IPS-NIHi7 (cell line): ENCODE results near the gene RASSF4.

Source experiments
- DNase-seq: peaks from one replicate; pipeline ENCODE4 v3.0.0; 2012; ENCODE audit warnings: mixed read lengths; ENCODE audit errors: extremely low spot score

Gene RASSF4

GRCh38 chr10:44976352-44977198 lies 17.0 kb downstream of the RASSF4 start:
- no peak for DNase-seq

GRCh38 chr10:44977287-44978212 lies 17.9 kb downstream of the RASSF4 start:
- no peak for DNase-seq

DNA sequence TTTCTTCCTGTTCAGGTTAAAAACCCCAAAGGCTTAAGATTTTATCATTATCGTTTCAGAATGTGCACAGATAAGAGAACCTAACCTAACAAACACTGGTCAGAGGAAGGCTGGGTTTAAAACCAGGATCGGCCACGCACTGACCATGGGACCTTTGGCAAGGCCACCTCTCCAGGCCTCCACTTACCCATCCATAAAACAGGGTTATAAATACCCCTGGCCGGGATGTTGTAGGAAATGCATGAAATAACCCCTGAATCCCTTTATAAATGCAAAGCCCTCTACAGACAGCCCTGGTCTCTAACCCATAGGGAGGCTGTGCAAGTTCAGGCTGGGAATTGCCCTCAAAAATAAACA lies 18.6 kb downstream of the RASSF4 start:
- DNase-seq: no peak

DNA sequence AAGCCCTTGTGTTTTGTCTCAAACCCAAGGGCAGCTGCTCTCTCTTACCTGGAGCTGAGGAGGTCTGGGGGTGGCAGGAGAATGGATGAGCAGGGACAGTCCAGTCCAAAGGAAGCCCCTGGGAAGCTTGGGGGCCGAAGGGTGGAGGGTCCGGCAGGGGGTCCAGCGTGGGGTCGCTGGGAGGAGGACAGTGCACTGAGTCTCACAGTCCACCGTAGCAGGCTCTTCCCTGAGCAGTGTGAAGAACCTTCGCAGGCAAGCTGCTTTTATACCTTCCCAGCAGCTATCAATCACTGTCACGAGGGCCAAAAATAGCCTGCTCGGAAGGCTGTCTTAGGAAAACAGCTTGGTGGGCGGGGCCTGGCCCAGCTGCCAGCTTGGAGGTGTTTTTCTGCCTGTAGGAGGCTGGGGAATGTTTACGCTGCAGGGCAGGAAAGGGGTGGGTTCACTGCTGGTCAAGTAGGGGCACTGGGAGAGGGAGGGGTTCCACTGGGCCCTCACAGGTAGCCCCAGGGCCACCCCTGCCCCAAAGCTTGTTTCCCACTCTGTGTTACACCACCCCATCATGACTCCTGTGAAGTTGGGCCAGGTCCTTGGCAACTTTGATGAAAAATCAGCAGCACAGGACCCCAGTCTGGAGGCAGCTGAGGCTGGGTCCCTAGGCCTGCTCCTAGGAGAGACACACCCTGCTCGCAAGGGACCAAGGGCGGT lies 19.1 kb downstream of the RASSF4 start, which contains the start of gene DEPP1:
Gene DEPP1 (minus strand): TSS at position 240 of the 711 bp plus-strand sequence. CDS start 779 bp downstream, outside the sequence.
- DNase-seq: peak; percentile 83

GRCh38 chr10:44979281-44980191 lies 19.9 kb downstream of the RASSF4 start:
- no peak for DNase-seq

- DNase-seq: no peak
These were observed 20.9 kb downstream of the RASSF4 start for GRCh38 chr10:44980309-44981171.

DNA sequence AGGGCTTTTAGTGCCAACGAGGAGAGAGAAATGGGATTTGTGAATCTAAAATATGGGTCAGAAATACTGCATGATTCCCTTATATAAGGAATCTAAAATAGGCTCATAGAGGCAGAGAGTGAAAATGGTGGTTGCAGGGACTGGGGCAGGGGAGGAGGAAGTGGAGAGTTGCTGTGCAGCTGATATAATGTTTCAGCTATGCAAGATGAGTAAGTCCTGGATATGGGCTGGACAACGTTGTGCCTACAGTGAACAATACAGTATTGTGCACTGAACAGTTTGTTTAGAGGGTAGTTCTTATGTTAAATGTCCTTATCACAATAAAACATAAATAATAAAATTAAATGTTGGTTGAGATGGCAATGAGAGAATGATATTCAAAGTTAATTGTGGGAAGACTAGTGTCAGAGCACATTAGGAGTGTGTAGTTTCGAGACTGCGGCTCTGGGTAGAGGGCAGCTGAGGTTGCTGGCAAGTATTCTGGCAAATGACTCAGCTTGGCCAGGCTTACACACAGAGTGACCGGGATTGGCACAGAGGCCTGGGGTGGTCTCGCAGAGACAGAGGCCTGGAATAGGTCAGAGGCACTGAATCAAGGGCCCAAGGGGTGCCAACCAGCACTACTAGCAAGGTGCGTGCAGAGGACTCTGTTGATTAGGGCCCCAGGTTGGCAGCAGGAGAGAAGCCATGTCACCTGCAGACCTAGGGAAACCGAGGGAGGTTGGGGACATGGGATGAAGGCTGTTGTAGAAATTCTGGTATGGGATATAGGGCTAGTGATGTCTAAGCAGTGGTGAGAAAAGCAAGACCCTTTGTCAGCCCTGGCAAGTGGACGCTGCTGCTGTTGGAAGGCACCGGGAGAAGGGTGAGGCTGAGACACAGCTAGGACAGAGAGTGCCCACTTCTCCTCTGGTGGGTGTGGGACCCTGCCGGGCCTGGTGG lies 21.8 kb downstream of the RASSF4 start:
- DNase-seq: no peak

- no peak for DNase-seq
These were observed 22.5 kb downstream of the RASSF4 start for GRCh38 chr10:44982114-44982460.

GRCh38 chr10:44982496-44982895 lies 22.9 kb downstream of the RASSF4 start:
- no peak for DNase-seq

DNA sequence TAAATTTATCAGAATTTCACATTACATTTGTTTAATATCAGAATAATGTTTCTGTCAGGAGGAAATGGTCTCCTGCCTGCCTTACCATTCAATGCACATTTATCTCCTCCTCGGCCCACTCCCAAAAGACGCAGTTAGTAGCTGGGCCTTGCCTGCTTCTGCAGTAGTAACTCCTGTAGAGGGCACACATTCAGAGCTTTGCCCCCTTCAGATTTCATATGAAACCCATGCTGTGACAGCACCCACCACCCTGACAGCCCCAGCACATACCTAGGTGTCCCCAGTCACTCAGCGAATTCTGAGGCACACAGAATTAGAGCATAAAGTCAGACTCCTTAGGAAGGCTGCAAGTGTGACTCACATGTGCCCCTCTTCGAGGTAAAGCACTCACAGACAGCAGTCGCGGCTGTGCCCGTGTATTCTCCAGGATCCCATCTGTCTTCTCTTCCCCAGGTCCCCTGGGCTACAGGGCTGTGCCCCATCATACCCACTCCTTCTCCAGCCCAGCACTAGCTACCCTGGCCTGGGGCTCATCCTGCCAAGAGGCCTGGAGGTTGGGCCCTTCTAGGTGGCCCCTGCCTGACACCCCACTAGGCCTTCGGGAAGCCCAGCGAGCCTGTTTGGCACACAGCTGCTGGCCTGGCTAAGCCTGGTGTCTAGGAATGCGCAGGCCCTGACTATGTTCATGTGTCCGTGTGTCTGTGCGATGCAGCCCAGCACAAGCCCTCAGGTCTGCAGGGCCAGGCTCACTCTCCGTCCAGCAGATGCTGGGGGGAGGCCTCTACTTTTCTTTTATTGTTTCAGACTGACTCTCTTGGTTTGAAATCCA lies 23.7 kb downstream of the RASSF4 start:
- DNase-seq: no peak

DNA sequence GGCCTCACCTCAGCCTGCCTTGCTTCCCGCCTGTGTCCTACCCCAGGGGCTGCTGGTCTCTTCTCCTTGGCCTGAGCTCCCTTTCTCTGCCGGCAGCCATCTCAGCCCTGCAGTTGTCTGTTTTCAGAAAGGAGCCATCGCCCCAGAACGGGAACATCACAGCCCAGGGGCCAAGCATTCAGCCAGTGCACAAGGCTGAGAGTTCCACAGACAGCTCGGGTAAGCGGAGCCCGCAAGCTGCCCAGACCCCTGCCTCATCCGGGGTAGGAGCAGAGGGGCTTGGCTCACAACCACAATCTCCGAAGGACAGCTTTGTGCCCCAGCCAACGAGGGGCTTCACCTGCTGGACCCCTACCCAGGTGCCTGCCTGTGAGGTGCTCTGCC lies 24.3 kb downstream of the RASSF4 start:
- no peak for DNase-seq

DNA sequence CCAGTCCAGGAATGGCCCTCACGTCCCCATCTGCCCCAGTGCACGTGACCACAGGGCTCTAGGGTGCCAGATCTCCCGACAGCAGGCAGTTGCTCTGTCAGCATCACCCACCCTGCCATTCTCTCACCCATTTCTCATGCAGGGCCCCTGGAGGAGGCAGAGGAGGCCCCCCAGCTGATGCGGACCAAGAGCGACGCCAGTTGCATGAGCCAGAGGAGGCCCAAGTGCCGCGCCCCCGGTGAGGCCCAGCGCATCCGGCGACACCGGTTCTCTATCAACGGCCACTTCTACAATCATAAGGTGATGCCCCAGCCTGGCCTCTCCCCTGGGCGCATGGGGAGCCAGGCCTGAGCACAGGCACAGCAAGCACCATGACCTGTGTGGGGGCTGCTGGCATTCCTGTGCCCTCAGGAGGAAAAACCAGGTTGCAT lies 25.1 kb downstream of the RASSF4 start:
- DNase-seq: no peak

- no peak for DNase-seq
These were observed 25.6 kb downstream of the RASSF4 start for GRCh38 chr10:44985175-44985681.

- no peak for DNase-seq
These were observed 26.6 kb downstream of the RASSF4 start for GRCh38 chr10:44986179-44986578.

- DNase-seq: no peak
These were observed 27.1 kb downstream of the RASSF4 start for GRCh38 chr10:44986670-44987069.

GRCh38 chr10:44988957-44989585 lies 29.5 kb downstream of the RASSF4 start:
- no peak for DNase-seq

- DNase-seq: no peak
These were observed 30.1 kb downstream of the RASSF4 start for GRCh38 chr10:44989597-44990301.
